NCI-H2196 treated with DMSO at 0.1 percent for 48 hours (cell line): Measurements from ENCODE around the gene RNF175.
"Not testable (repeated sequence)": the region's sequence is repeated elsewhere in the genome, so short reads cannot be mapped to it uniquely, and the experiment has no call there.

ENCODE experiments used
- DNase-seq: peaks from one replicate; lab custom pipeline; 2025; ENCODE audit not compliant: unreplicated experiment; lab: John Stamatoyannopoulos, UW

The RNF175 gene

GRCh38 chr4:153684182-153684970, 75.4 kb downstream of the RNF175 start, which contains the start of gene TLR2:
TLR2 (plus strand) TSS chr4:153684280; CDS start chr4:153702908, 18,628 bp downstream.
- no peak for DNase-seq

GRCh38 chr4:153683763-153684181, 76.1 kb downstream of the RNF175 start:
- DNase-seq: no peak

GRCh38 chr4:153679486-153679885, 80.3 kb downstream of the RNF175 start:
- no peak for DNase-seq

- DNase-seq: no peak
Measured at GRCh38 chr4:153676984-153677383, 82.8 kb downstream of the RNF175 start.

GRCh38 chr4:153676486-153676885, 83.3 kb downstream of the RNF175 start:
- no peak for DNase-seq

- DNase-seq: no peak
Measured at GRCh38 chr4:153669838-153670237, 90.0 kb downstream of the RNF175 start.

GRCh38 chr4:153668647-153669046, 91.2 kb downstream of the RNF175 start:
- no peak for DNase-seq

GRCh38 chr4:153666505-153666904, 93.3 kb downstream of the RNF175 start:
- DNase-seq: not testable (repeated sequence)

- DNase-seq: no peak
Measured at GRCh38 chr4:153663667-153664066, 96.2 kb downstream of the RNF175 start.

- no peak for DNase-seq
Measured at GRCh38 chr4:153661908-153662307, 97.9 kb downstream of the RNF175 start.

- no peak for DNase-seq
Measured at GRCh38 chr4:153661215-153661822, 98.5 kb downstream of the RNF175 start.
